Endodermal cell (in vitro differentiated cells): ENCODE results near the gene LGALS4. TPM values are rescaled to one million over a fixed set of nuclear protein-coding genes. Genes with fewer than 3 reads are reported as not detected.

Experiments
- total RNA-seq, 2 donors: library from RNA; stranded (reverse); fragmentation: NEBNext Ultra II Directional in 1 of 2; extraction: Animal tissue kit (Norgen Biotek cat#: 25700) in 1 of 2; gene quantifications; 2 replicates in 1 of 2; 3 replicates in 1 of 2; pipeline ENCODE4 v1.2.1, GENCODE V29; 2021

Gene LGALS4
- total RNA-seq, 2 donors from 2014 or later: 0.49 to 0.84 TPM

Other genes starting within 250 kb of the LGALS4 start
- 10 to 100 TPM; 12.3 to 17.8 TPM for gene MAP4K1, start 195.0 kb downstream of the LGALS4 start, total RNA-seq
- 100 to 1,000 TPM; 303 to 334 TPM for gene EIF3K, start 193.8 kb downstream of the LGALS4 start, total RNA-seq
- 100 to 1,000 TPM; 378 to 437 TPM for gene ACTN4, start 165.3 kb downstream of the LGALS4 start, total RNA-seq
- gene CAPN12, start 68.5 kb downstream of the LGALS4 start, total RNA-seq: 10 to 100 TPM; 14.5 to 83.0 TPM
- gene LGALS7, start 39.4 kb downstream of the LGALS4 start, total RNA-seq: 1 to 10 TPM in 1 of 2 donors, not detected in 1; 1.8 TPM
- not detected for gene LGALS7B, start 23.7 kb downstream of the LGALS4 start, total RNA-seq
- 100 to 1,000 TPM; 114 to 129 TPM for gene ECH1, start 18.8 kb upstream of the LGALS4 start, total RNA-seq
- gene HNRNPL, start 37.0 kb upstream of the LGALS4 start, total RNA-seq: 100 to 1,000 TPM; 607 to 646 TPM
- gene RINL, start 65.3 kb upstream of the LGALS4 start, total RNA-seq: 1 to 10 TPM; 4.8 to 6.7 TPM
- 10 to 100 TPM; 10.4 to 13.7 TPM for gene SIRT2, start 86.7 kb upstream of the LGALS4 start, total RNA-seq
- 10 to 100 TPM; 20.7 to 24.3 TPM for gene NFKBIB, start 87.0 kb upstream of the LGALS4 start, total RNA-seq
- gene CCER2, start 99.2 kb upstream of the LGALS4 start, total RNA-seq: 1 to 10 TPM in 1 of 2 donors, not detected in 1; 1.2 TPM
- 10 to 100 TPM; 53.2 to 60.2 TPM for gene SARS2, start 117.8 kb upstream of the LGALS4 start, total RNA-seq
- 10 to 100 TPM; 37.5 to 38.3 TPM for gene MRPS12, start 118.0 kb upstream of the LGALS4 start, total RNA-seq
- 10 to 100 TPM; 21.2 to 40.3 TPM for gene FBXO17, start 162.8 kb upstream of the LGALS4 start, total RNA-seq
- gene FBXO27, start 219.6 kb upstream of the LGALS4 start, total RNA-seq: 10 to 100 TPM; 12.5 to 21.6 TPM